Keratinocyte (primary cell): Measurements from ENCODE around the gene NFIC. TPM values are rescaled to one million over a fixed set of nuclear protein-coding genes. Genes with fewer than 3 reads are reported as not detected.

Source experiments
- DNase-seq: peaks from one replicate; pipeline ENCODE4 v3.0.0-alpha.2; 2011; ENCODE audit warnings: low read depth, missing footprints, low spot score
- FAIRE-seq: peaks from 2 replicates; lab custom pipeline; 2011; peaks lifted over from hg19 to GRCh38; lab: Jason Lieb, UNC
- H2AFZ ChIP-seq: 2 replicates; pipeline ENCODE4 v1.6.0; 2012; ENCODE audit warnings: low read length, control low read depth, inconsistent platforms; ENCODE audit not compliant: control insufficient read depth
- H3K27ac ChIP-seq: 2 replicates; pipeline ENCODE4 v1.5.1; 2011; ENCODE audit warnings: low read length; ENCODE audit not compliant: control insufficient read depth, insufficient read depth
- H3K27me3 ChIP-seq: 3 replicates; pipeline ENCODE4 v1.6.0; 2011; ENCODE audit warnings: low read length; ENCODE audit not compliant: control insufficient read depth, insufficient read depth; ENCODE audit errors: extremely low read depth
- H3K36me3 ChIP-seq, 2 experiments: 2 replicates in 1 of 2; 3 replicates in 1 of 2; pipeline ENCODE4 v1.5.1; 2011; ENCODE audit warnings: low read length in 2 of 2, mild to moderate bottlenecking in 1 of 2; ENCODE audit not compliant: control insufficient read depth in 2 of 2, insufficient read depth in 2 of 2; ENCODE audit errors: extremely low read depth in 1 of 2
- H3K4me1 ChIP-seq: 3 replicates; pipeline ENCODE4 v1.5.1; 2011; ENCODE audit warnings: low read length; ENCODE audit not compliant: control insufficient read depth, insufficient read depth; ENCODE audit errors: extremely low read depth
- H3K4me2 ChIP-seq: 3 replicates; pipeline ENCODE4 v1.6.0; 2011; ENCODE audit warnings: low read depth, low read length; ENCODE audit not compliant: control insufficient read depth, insufficient read depth; ENCODE audit errors: extremely low read depth
- H3K4me3 ChIP-seq, 3 experiments: fragments of 200-600 bp in 1 of 3; sonication (generic) in 1 of 3; 2 replicates in 2 of 3; 3 replicates in 1 of 3; pipeline ENCODE4 v1.5.1; 2011 to 2016; ENCODE audit warnings: low read length in 3 of 3, mild to moderate bottlenecking in 3 of 3, control low read depth in 2 of 3, inconsistent platforms in 1 of 3, low read depth in 1 of 3, mixed read lengths in 1 of 3, mixed run types in 1 of 3, moderate library complexity in 1 of 3; ENCODE audit not compliant: control insufficient read depth in 2 of 3, insufficient read depth in 2 of 3; ENCODE audit errors: extremely low read depth in 1 of 3
- H3K79me2 ChIP-seq: 2 replicates; pipeline ENCODE4 v1.6.0; 2012; ENCODE audit warnings: low read length; ENCODE audit not compliant: control insufficient read depth, insufficient read depth
- H3K9ac ChIP-seq: 3 replicates; pipeline ENCODE4 v1.6.0; 2011; ENCODE audit warnings: low read length; ENCODE audit not compliant: control insufficient read depth, insufficient read depth; ENCODE audit errors: extremely low read depth
- H3K9me1 ChIP-seq: 3 replicates; pipeline ENCODE4 v1.6.0; 2011; ENCODE audit warnings: low read length; ENCODE audit not compliant: control insufficient read depth, insufficient read depth; ENCODE audit errors: extremely low read depth
- H3K9me3 ChIP-seq: 2 replicates; pipeline ENCODE4 v1.5.1; 2012; ENCODE audit warnings: low read depth, low read length; ENCODE audit not compliant: control insufficient read depth
- H4K20me1 ChIP-seq: 3 replicates; pipeline ENCODE4 v1.6.0; 2011; ENCODE audit warnings: low read length; ENCODE audit not compliant: control insufficient read depth, insufficient read depth; ENCODE audit errors: extremely low read depth
- EZH2 ChIP-seq: IDR thresholded peaks from one replicate; pipeline ENCODE4 v1.6.1; 2012; ENCODE audit warnings: inconsistent platforms, mild to moderate bottlenecking, low read length, moderate library complexity
- dilution Hi-C: fragments of 300-500 bp; cut with MboI; formaldehyde crosslinking; loops from one replicate; pipeline ENCODE4 v1.7.0; 2020; ENCODE audit warnings: low sequenced_read_pairs; ENCODE audit not compliant: extremely low pct_ligation_motif_present
- polyA plus RNA-seq, 5 experiments: library from polyadenylated mRNA; depleted of rRNA in 3 of 5; stranded (reverse) in 3 of 5; stranded (forward) in 1 of 5; unstranded in 1 of 5; fragments of >200 nt; gene quantifications; 1 replicate in 1 of 5; 2 replicates in 3 of 5; 3 replicates in 1 of 5; pipeline versions ENCODE4 v1.2.1 to v1.2.3, GENCODE V29; 2011 to 2012; ENCODE audit warnings: missing spikeins in 2 of 5, low read depth in 1 of 5, low replicate concordance in 1 of 5
- TF ChIP-seq, protein P1 (sequence below), 3 experiments: IDR thresholded peaks in 1 of 3; conservative IDR thresholded peaks in 1 of 3; optimal IDR thresholded peaks in 1 of 3; 2 replicates in 2 of 3; 3 replicates in 1 of 3; pipeline versions ENCODE3 to v1.5.1; 2011; ENCODE audit warnings: low read length in 3 of 3, mild to moderate bottlenecking in 3 of 3, moderate library complexity in 2 of 3, control low read depth in 1 of 3, inconsistent platforms in 1 of 3; ENCODE audit not compliant: insufficient read depth in 2 of 3; ENCODE audit errors: extremely low read depth in 1 of 3

Gene NFIC
- polyA plus RNA-seq, 1 donor (not counting 4 experiments of a cell fraction or from before 2014, with no cell fraction given): 2.4 TPM

DNA sequence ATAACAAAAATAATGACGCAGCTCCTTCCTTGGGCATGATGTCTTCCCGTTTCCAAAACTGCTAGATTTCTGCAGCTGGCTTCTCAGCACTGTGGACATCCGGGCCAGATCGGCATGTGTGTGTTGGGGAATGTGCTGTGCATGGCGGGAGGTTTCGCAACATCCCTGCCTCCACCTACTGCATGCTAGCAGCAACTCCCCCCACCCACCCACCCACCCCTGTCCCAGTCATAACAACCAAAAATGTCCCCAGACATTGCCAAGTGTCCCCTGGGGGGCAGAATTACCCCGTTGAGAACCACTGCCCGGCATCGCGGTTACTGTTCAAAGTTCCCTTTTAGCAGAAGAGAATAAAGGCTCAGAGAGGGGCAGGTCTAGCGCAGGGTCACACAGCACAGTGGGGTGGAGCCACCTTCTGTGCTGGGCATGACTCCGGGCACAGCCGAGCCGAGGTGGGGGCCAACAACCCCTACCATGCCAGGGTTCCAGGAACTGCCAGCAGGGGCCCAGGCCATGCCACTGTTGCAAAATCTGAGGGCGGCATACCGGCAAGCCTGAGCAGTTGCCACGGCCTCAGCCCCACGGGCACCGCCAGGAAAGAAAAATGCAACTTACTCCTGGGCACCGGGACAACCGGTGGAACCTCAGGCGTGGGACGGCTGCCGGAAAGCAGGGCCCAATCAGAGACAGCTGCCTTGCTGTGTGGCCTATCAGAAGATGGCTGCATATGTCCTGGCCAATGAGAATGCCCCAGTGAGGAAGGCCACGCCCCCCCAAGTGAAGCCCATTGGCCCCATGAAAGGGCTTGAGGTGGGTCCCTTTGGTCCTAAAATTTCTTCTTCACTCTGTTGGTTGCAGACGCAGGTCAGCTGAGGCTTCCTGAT lies 22.5 kb upstream of the NFIC start:
- peaks cover 19% of the 10 kb centered on the region for H3K4me1 ChIP-seq
- dilution Hi-C loops: no loop called here
- FAIRE-seq (peak; percentile 95), DNase-seq (peak; percentile 79)
- H3K79me2 ChIP-seq: no peaks in the 10 kb centered on the region
- TF ChIP-seq EZH2: no peak
- TF ChIP-seq, protein P1, sequence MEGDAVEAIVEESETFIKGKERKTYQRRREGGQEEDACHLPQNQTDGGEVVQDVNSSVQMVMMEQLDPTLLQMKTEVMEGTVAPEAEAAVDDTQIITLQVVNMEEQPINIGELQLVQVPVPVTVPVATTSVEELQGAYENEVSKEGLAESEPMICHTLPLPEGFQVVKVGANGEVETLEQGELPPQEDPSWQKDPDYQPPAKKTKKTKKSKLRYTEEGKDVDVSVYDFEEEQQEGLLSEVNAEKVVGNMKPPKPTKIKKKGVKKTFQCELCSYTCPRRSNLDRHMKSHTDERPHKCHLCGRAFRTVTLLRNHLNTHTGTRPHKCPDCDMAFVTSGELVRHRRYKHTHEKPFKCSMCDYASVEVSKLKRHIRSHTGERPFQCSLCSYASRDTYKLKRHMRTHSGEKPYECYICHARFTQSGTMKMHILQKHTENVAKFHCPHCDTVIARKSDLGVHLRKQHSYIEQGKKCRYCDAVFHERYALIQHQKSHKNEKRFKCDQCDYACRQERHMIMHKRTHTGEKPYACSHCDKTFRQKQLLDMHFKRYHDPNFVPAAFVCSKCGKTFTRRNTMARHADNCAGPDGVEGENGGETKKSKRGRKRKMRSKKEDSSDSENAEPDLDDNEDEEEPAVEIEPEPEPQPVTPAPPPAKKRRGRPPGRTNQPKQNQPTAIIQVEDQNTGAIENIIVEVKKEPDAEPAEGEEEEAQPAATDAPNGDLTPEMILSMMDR (optimal IDR thresholded peaks at IDR 0.05 in 1 of 3, IDR thresholded peaks at IDR 0.05 in 1 of 3, conservative IDR thresholded peaks at IDR 0.05 in 1 of 3; ENCODE audit: extremely low read depth in 1 of 3, insufficient read depth in 2 of 3, low read length in 3 of 3): peak in 1 of 3 experiments; percentile 29
- H3K27ac ChIP-seq: peak overlapping the region; percentile 20
- H3K4me2 ChIP-seq: peak overlapping the region; percentile 69
- peak overlapping the region; percentile 35 to 63 (median 61) for H3K4me3 ChIP-seq
- peak overlapping the region; percentile 22 for H3K9ac ChIP-seq
- no peaks in the 10 kb centered on the region for H3K27me3 ChIP-seq
- no peaks in the 10 kb centered on the region for H4K20me1 ChIP-seq
- no peaks in the 10 kb centered on the region for H3K36me3 ChIP-seq
- H3K9me1 ChIP-seq: no peaks in the 10 kb centered on the region
- no peaks in the 10 kb centered on the region for H3K9me3 ChIP-seq
- peak overlapping the region; percentile 76 for H2AFZ ChIP-seq

GRCh38 chr19:3344608-3345598 lies 21.5 kb upstream of the NFIC start:
- H3K4me3 ChIP-seq: peak overlapping the region in 1 of 3 experiments; percentile 63
- no peak for DNase-seq
- dilution Hi-C loops: no loop called here
- no peaks in the 10 kb centered on the region for H4K20me1 ChIP-seq
- no peaks in the 10 kb centered on the region for H3K9me3 ChIP-seq
- H3K27me3 ChIP-seq: no peaks in the 10 kb centered on the region
- TF ChIP-seq EZH2: no peak
- TF ChIP-seq, protein P1 (optimal IDR thresholded peaks at IDR 0.05 in 1 of 3, IDR thresholded peaks at IDR 0.05 in 1 of 3, conservative IDR thresholded peaks at IDR 0.05 in 1 of 3; ENCODE audit: extremely low read depth in 1 of 3, insufficient read depth in 2 of 3, low read length in 3 of 3): no peak
- no peak overlapping the region for H3K9ac ChIP-seq
- no peaks in the 10 kb centered on the region for H3K79me2 ChIP-seq
- H3K36me3 ChIP-seq: no peaks in the 10 kb centered on the region
- peak overlapping the region; percentile 69 for H3K4me2 ChIP-seq
- no peaks in the 10 kb centered on the region for H3K9me1 ChIP-seq
- H3K4me1 ChIP-seq: peaks cover 18% of the 10 kb centered on the region
- FAIRE-seq: no peak
- H3K27ac ChIP-seq: no peak overlapping the region
- no peak overlapping the region for H2AFZ ChIP-seq
